Stimulated activated CD4-positive, alpha-beta T cell treated with anti-CD3 and anti-CD28 coated beads, TNF-alpha, amount 100 ng/mL, for 1 hour (primary cell): ENCODE results near the gene ARID5B.

Experiments used
- DNase-seq, 3 donors: peaks; one replicate each; pipeline ENCODE4 v3.0.0-alpha.2; 2020; ENCODE audit warnings: low read depth in 3 of 3, low spot score in 1 of 3

The ARID5B gene

GRCh38 chr10:62121187-62121530 is 219.7 kb downstream of the ARID5B start:
- no peak for DNase-seq

GRCh38 chr10:62127975-62128374 is 226.5 kb downstream of the ARID5B start:
- no peak for DNase-seq

- no peak for DNase-seq
Observed at GRCh38 chr10:62130948-62131347, 229.4 kb downstream of the ARID5B start.

GRCh38 chr10:62131724-62132123 is 230.2 kb downstream of the ARID5B start:
- no peak for DNase-seq

- DNase-seq, result no peak
Observed at GRCh38 chr10:62133618-62134017, 232.1 kb downstream of the ARID5B start.

GRCh38 chr10:62136931-62137330 is 235.4 kb downstream of the ARID5B start:
- no peak for DNase-seq
